HUES6 (cell line): Measurements from ENCODE around the gene SPRY4.
A peak's percentile ranks its signal among the peaks of the same experiment; 100 is the strongest.

Source experiments
- H3K27ac ChIP-seq: 2 replicates; pipeline ENCODE4 v1.7.0; 2013; ENCODE audit warnings: low read depth, mild to moderate bottlenecking, low read length, inconsistent platforms
- H3K27me3 ChIP-seq: 2 replicates; pipeline ENCODE4 v1.6.1; 2013; ENCODE audit warnings: low read length; ENCODE audit not compliant: control insufficient read depth, insufficient read depth
- H3K36me3 ChIP-seq: 2 replicates; pipeline ENCODE4 v1.6.1; 2013; ENCODE audit warnings: low read length; ENCODE audit not compliant: control insufficient read depth, insufficient read depth
- H3K4me1 ChIP-seq: 2 replicates; pipeline ENCODE4 v1.6.1; 2013; ENCODE audit warnings: low read length; ENCODE audit not compliant: control insufficient read depth, insufficient read depth
- H3K4me3 ChIP-seq: 2 replicates; pipeline ENCODE4 v1.5.1; 2013; ENCODE audit warnings: low read depth, low read length
- H3K9ac ChIP-seq: one replicate; pipeline ENCODE4 v1.6.1; 2013; ENCODE audit warnings: mild to moderate bottlenecking, low read length
- H3K9me3 ChIP-seq: 2 replicates; pipeline ENCODE4 v1.6.1; 2013; ENCODE audit warnings: low read depth, low read length; ENCODE audit not compliant: control insufficient read depth, insufficient read depth

The SPRY4 gene

GRCh38 chr5:142322403-142322746, 2.4 kb downstream of the SPRY4 start:
- Histone ChIP-seq H3K27ac (peak overlapping the region; percentile 99; the same call in 1 of the 2 replicates), H3K9me3 (no peaks in the 10 kb centered on the region), H3K36me3 (peaks cover 64% of the 10 kb centered on the region), H3K9ac (peak overlapping the region; percentile 99), H3K4me1 (peaks cover 49% of the 10 kb centered on the region), H3K4me3 (peak overlapping the region; percentile 90), H3K27me3 (no peaks in the 10 kb centered on the region)

- peaks cover 51% of the 10 kb centered on the region for H3K4me1 ChIP-seq
- H3K36me3 ChIP-seq = peaks cover 77% of the 10 kb centered on the region
- no peaks in the 10 kb centered on the region for H3K9me3 ChIP-seq
- peak overlapping the region; percentile 99 for H3K9ac ChIP-seq
- peak overlapping the region; percentile 5; the same call in 1 of the 2 replicates for H3K27ac ChIP-seq
- H3K4me3 ChIP-seq = peak overlapping the region; percentile 90
- no peaks in the 10 kb centered on the region for H3K27me3 ChIP-seq
Measured at GRCh38 chr5:142320851-142321560, 3.8 kb downstream of the SPRY4 start.

DNA sequence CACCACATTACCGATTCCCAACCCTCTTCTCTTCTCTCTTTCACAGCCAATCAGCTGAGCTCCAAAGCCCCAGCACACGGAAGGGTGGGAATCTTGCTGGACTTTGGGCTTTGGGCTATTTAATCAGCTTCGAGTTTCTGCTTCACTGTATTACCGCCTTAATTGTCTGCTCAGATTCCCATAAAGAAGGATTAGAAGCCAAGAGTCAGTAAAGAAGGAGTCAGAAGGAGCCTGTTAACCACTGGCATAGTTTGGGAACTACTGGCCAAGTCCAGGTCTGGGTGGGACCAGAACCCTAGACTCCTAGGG, 4.4 kb downstream of the SPRY4 start:
- Histone ChIP-seq H3K9me3 (no peaks in the 10 kb centered on the region), H3K27me3 (no peaks in the 10 kb centered on the region), H3K4me1 (peaks cover 57% of the 10 kb centered on the region), H3K9ac (peak overlapping the region; percentile 99), H3K4me3 (peak overlapping the region; percentile 90), H3K27ac (no peak overlapping the region; the same call in 1 of the 2 replicates), H3K36me3 (peaks cover 83% of the 10 kb centered on the region)

GRCh38 chr5:142319560-142320429, 5.0 kb downstream of the SPRY4 start:
- no peak overlapping the region; the same call in 1 of the 2 replicates for H3K27ac ChIP-seq
- H3K36me3 ChIP-seq = peaks cover 89% of the 10 kb centered on the region
- H3K9me3 ChIP-seq = no peaks in the 10 kb centered on the region
- no peaks in the 10 kb centered on the region for H3K27me3 ChIP-seq
- peaks cover 60% of the 10 kb centered on the region for H3K4me1 ChIP-seq
- peak overlapping the region; percentile 90 for H3K4me3 ChIP-seq
- H3K9ac ChIP-seq = peak overlapping the region; percentile 99

DNA sequence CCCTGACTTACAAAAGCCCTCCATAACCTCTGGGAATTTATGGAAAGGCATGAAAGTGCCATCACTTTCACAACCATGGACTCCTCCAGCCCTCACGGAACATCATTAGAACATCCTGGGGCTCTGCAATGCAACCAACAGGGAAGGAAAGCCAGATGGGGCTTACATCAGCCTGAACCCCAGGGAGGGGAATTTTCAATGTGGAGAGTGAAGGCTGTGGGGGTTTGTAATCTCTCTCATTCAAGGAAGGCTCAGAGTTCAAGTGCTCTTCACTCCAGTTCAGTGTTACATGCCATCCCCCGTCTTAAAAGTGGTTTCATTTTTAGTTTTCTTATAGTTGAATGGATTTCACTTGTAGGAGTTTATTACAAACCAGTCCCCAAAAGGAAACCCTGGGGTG, 5.7 kb downstream of the SPRY4 start:
- Histone ChIP-seq H3K9me3 (no peaks in the 10 kb centered on the region), H3K27ac (no peak overlapping the region), H3K36me3 (peaks cover 95% of the 10 kb centered on the region), H3K4me3 (peak overlapping the region; percentile 90; the same call in 1 of the 2 replicates), H3K9ac (peak overlapping the region; percentile 99), H3K27me3 (no peaks in the 10 kb centered on the region), H3K4me1 (peaks cover 67% of the 10 kb centered on the region)

DNA sequence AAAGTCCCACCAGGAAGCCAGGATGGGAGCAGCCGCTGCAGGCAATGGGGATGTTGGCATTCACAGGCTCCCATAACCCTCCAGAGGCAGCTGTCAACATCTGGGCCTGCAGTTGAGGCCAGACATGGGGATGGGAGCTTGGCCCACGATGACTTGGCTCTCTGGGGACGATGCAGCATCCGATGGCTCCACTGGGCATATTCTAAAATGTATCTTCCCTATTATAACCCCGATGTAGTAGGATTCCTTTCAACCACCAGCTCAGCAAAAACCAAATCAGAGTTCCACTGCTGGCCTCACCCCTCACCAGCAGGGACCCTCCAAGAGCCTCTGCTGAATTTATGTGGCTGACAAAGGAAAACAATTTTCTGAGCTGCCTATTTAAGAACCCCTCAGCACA, 7.1 kb downstream of the SPRY4 start:
- Histone ChIP-seq H3K27ac (no peak overlapping the region), H3K36me3 (peaks cover 95% of the 10 kb centered on the region), H3K9ac (peak overlapping the region; percentile 5), H3K4me1 (peaks cover 73% of the 10 kb centered on the region), H3K4me3 (peak overlapping the region; percentile 38; the same call in 1 of the 2 replicates), H3K27me3 (no peaks in the 10 kb centered on the region), H3K9me3 (no peaks in the 10 kb centered on the region)

GRCh38 chr5:142317173-142317572, 7.6 kb downstream of the SPRY4 start:
- Histone ChIP-seq H3K36me3 (peaks cover 96% of the 10 kb centered on the region), H3K9ac (no peak overlapping the region), H3K9me3 (no peaks in the 10 kb centered on the region), H3K27me3 (no peaks in the 10 kb centered on the region), H3K27ac (no peak overlapping the region), H3K4me1 (peaks cover 78% of the 10 kb centered on the region), H3K4me3 (peak overlapping the region; percentile 38; the same call in 1 of the 2 replicates)

- Histone ChIP-seq H3K36me3 (peaks cover 98% of the 10 kb centered on the region), H3K9me3 (no peaks in the 10 kb centered on the region), H3K4me1 (peaks cover 82% of the 10 kb centered on the region), H3K27ac (no peak overlapping the region), H3K9ac (no peak overlapping the region), H3K27me3 (no peaks in the 10 kb centered on the region), H3K4me3 (peak overlapping the region; percentile 38; the same call in 1 of the 2 replicates)
Measured at GRCh38 chr5:142316681-142317080, 8.1 kb downstream of the SPRY4 start.

GRCh38 chr5:142316051-142316450, 8.8 kb downstream of the SPRY4 start:
- Histone ChIP-seq H3K36me3 (peaks cover 98% of the 10 kb centered on the region), H3K27ac (no peak overlapping the region), H3K4me3 (peak overlapping the region; percentile 22; the same call in 1 of the 2 replicates)

GRCh38 chr5:142315096-142315900, 9.5 kb downstream of the SPRY4 start:
- Histone ChIP-seq H3K36me3 (peaks cover 97% of the 10 kb centered on the region), H3K27ac (no peak overlapping the region), H3K27me3 (no peaks in the 10 kb centered on the region), H3K4me3 (peak overlapping the region; percentile 22; the same call in 1 of the 2 replicates), H3K9ac (no peak overlapping the region), H3K4me1 (peaks cover 82% of the 10 kb centered on the region), H3K9me3 (no peaks in the 10 kb centered on the region)

More at GRCh38 chr5:142316051-142316450, 8.8 kb downstream of the SPRY4 start:
- Histone ChIP-seq H3K9ac (no peak overlapping the region), H3K27me3 (no peaks in the 10 kb centered on the region), H3K4me1 (peaks cover 84% of the 10 kb centered on the region), H3K9me3 (no peaks in the 10 kb centered on the region)
